ENCODE measurements around the gene EFNA5. TPM values are rescaled to one million over a fixed set of nuclear protein-coding genes. Genes with fewer than 3 reads are reported as not detected.
A peak's percentile ranks its signal among the peaks of the same experiment; 100 is the strongest.

The EFNA5 gene
- total RNA-seq, 1 experiment from 2014 or later: 42.7 TPM

GRCh38 chr5:107464416-107464815, 206.3 kb downstream of the EFNA5 start:
- H3K27me3 ChIP-seq (ENCODE audit: insufficient read depth, low read depth): no peaks in the 10 kb centered on the region
- no peaks in the 10 kb centered on the region for H3K9me2 ChIP-seq (ENCODE audit: insufficient read depth)
- BruUV-seq (replicated peaks): no TSS peak
- no peaks in the 10 kb centered on the region; the same call in 1 of the 2 replicates for H3K9me3 ChIP-seq (ENCODE audit: insufficient read depth, low read depth)
- H3F3A ChIP-seq (ENCODE audit: insufficient read depth, low read depth): peaks cover 30% of the 10 kb centered on the region
- no peak overlapping the region for H2AFZ ChIP-seq
- no peak for TF ChIP-seq EZH2 (IDR thresholded peaks at IDR 0.05; ENCODE audit: low read depth)
- no peak for TF ChIP-seq CTCF (conservative IDR thresholded peaks at IDR 0.05)
- DNase-seq: no peak
- H3K27ac ChIP-seq: peak overlapping the region; percentile 7; the same call in 1 of the 2 replicates
- H4K20me1 ChIP-seq (ENCODE audit: insufficient read depth): no peaks in the 10 kb centered on the region
- intact Hi-C loops (cut with micrococcal nuclease; ENCODE audit: unreplicated experiment): no loop called here
- ChIA-PET CTCF (no interaction called here), POLR2A (ENCODE audit: unreplicated experiment) (interaction anchor here (0.5 kb wide), 1 partner anchor 108 kb away, joined by 4 read pairs; no protein-coding TSS in a partner anchor)
- H3K36me3 ChIP-seq (ENCODE audit: low read depth): 0 out of 2 replicates have a peak, but pooled peaks cover 4% of the 10 kb centered on the region
- H3K79me2 ChIP-seq (ENCODE audit: low read depth): peaks cover 99% of the 10 kb centered on the region
- H3K4me2 ChIP-seq: no peak overlapping the region
- H3K4me1 ChIP-seq (replicated peaks; ENCODE audit: insufficient read depth): peaks cover 58% of the 10 kb centered on the region
- H3K4me3 ChIP-seq: no peak overlapping the region

GRCh38 chr5:107463731-107464130, 207.0 kb downstream of the EFNA5 start:
- Histone ChIP-seq H4K20me1 (ENCODE audit: insufficient read depth) (no peaks in the 10 kb centered on the region), H3K9me3 (ENCODE audit: insufficient read depth, low read depth) (no peaks in the 10 kb centered on the region; the same call in 1 of the 2 replicates), H3K4me1 (replicated peaks; ENCODE audit: insufficient read depth) (peaks cover 51% of the 10 kb centered on the region), H3K27ac (0 out of 2 replicates have a peak overlapping the region, but pooled peaks have one; percentile 7), H2AFZ (no peak overlapping the region), H3F3A (ENCODE audit: insufficient read depth, low read depth) (peaks cover 23% of the 10 kb centered on the region), H3K4me2 (no peak overlapping the region), H3K27me3 (ENCODE audit: insufficient read depth, low read depth) (no peaks in the 10 kb centered on the region), H3K4me3 (no peak overlapping the region), H3K36me3 (ENCODE audit: low read depth) (0 out of 2 replicates have a peak, but pooled peaks cover 4% of the 10 kb centered on the region), H3K9me2 (ENCODE audit: insufficient read depth) (no peaks in the 10 kb centered on the region), H3K79me2 (ENCODE audit: low read depth) (peaks cover 100% of the 10 kb centered on the region)
- intact Hi-C loops (cut with micrococcal nuclease; ENCODE audit: unreplicated experiment): no loop called here
- TF ChIP-seq CTCF (conservative IDR thresholded peaks at IDR 0.05): no peak
- TF ChIP-seq EZH2 (IDR thresholded peaks at IDR 0.05; ENCODE audit: low read depth): no peak
- ChIA-PET POLR2A (ENCODE audit: unreplicated experiment) (no interaction called here), CTCF (no interaction called here)
- BruUV-seq (replicated peaks): no TSS peak
- no peak for DNase-seq

- POLR2A ChIA-PET (ENCODE audit: unreplicated experiment): no interaction called here
Measured at GRCh38 chr5:107461770-107462169, 209.0 kb downstream of the EFNA5 start.

More at GRCh38 chr5:107461770-107462169, 209.0 kb downstream of the EFNA5 start:
- Histone ChIP-seq H3K4me3 (no peak overlapping the region), H4K20me1 (ENCODE audit: insufficient read depth) (no peaks in the 10 kb centered on the region), H3F3A (ENCODE audit: insufficient read depth, low read depth) (peaks cover 4% of the 10 kb centered on the region; the same call in 1 of the 2 replicates), H3K27ac (no peak overlapping the region), H2AFZ (no peak overlapping the region), H3K9me2 (ENCODE audit: insufficient read depth) (no peaks in the 10 kb centered on the region), H3K9me3 (ENCODE audit: insufficient read depth, low read depth) (no peaks in the 10 kb centered on the region; the same call in 1 of the 2 replicates), H3K36me3 (ENCODE audit: low read depth) (0 out of 2 replicates have a peak, but pooled peaks cover 4% of the 10 kb centered on the region), H3K4me2 (no peak overlapping the region), H3K4me1 (replicated peaks; ENCODE audit: insufficient read depth) (peaks cover 43% of the 10 kb centered on the region), H3K27me3 (ENCODE audit: insufficient read depth, low read depth) (no peaks in the 10 kb centered on the region), H3K79me2 (ENCODE audit: low read depth) (peaks cover 100% of the 10 kb centered on the region)
- CTCF ChIA-PET: no interaction called here
- no peak for TF ChIP-seq EZH2 (IDR thresholded peaks at IDR 0.05; ENCODE audit: low read depth)
- no TSS peak for BruUV-seq (replicated peaks)
- intact Hi-C loops (cut with micrococcal nuclease; ENCODE audit: unreplicated experiment): no loop called here
- no peak for DNase-seq

All from PC-9 (cell line).